Kidney glomerular epithelial cell (primary cell): ENCODE data around the gene KCNMA1.

Source experiments
- DNase-seq: peaks from one replicate; lab custom pipeline; 2025; lab: John Stamatoyannopoulos, UW

KCNMA1 gene

GRCh38 chr10:76830218-76830617 is 807.4 kb downstream of the KCNMA1 start:
- no peak for DNase-seq

GRCh38 chr10:76829724-76830123 is 807.9 kb downstream of the KCNMA1 start:
- no peak for DNase-seq
